Measurements from ENCODE around the gene HOXC5.
"Not testable (repeated sequence)": the region's sequence is repeated elsewhere in the genome, so short reads cannot be mapped to it uniquely, and the experiment has no call there.

The HOXC5 gene

GRCh38 chr12:54075409-54075808 lies 42.6 kb downstream of the HOXC5 start:
- no peak for DNase-seq

DNA sequence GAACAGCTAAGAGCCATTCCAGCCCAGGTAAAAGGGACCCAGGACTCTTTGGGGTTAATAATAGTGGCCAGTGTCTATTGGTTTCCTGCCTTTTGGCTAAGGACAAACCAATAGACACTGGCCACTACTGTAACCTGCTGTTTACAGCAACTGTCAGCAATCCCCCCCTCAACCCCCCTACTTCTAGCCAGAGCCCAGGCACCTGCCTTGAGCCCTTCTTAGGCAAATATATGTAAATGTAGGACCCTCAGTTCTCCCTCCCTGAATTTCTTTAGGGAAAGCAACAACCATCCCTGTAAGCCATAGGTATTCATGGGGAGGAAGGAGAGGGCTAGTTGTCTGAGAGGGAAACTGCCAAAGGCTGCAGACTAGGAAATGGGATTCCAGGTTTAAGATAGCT lies 43.1 kb downstream of the HOXC5 start:
- no peak for DNase-seq

DNA sequence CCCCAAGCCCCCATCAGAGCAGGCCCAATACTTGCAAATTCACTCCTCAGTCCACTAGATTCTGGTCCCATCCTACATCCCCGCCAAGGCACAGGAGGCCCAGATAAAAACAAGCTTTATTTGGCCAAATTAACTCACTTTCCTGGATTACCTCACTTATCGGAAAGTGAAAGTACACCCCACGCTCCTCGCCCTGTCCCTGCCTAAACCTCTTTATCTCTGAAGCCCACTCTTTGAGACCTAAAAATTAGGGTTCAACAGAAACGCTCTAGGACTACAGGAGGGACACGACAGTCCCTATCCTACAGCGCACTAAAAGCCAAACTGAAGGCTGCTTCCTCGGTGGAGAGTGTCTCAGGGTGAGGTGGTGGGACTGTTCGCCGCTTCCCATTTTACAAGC lies 45.0 kb downstream of the HOXC5 start:
- not testable (repeated sequence) for DNase-seq

DNA sequence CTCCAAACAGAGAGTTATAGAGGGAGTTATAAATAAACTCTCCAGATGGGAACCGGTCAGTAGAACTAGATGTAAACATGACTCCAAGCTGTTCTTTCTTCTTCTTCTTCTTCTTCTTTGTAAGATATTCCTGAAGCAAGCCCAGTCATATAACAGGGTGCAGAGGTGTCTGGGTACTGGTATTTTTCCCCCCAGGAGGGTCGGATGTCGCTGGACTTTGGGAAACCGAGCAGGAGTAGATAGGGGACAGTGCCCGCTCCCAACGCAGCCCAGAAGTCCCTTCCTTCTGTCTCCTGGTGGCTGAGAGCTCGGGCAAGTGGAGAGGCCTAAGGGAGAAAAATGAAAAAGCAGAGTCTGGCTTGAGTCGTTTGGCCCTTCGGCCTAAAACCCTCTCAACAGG lies 46.3 kb downstream of the HOXC5 start:
- not testable (repeated sequence) for DNase-seq

DNA sequence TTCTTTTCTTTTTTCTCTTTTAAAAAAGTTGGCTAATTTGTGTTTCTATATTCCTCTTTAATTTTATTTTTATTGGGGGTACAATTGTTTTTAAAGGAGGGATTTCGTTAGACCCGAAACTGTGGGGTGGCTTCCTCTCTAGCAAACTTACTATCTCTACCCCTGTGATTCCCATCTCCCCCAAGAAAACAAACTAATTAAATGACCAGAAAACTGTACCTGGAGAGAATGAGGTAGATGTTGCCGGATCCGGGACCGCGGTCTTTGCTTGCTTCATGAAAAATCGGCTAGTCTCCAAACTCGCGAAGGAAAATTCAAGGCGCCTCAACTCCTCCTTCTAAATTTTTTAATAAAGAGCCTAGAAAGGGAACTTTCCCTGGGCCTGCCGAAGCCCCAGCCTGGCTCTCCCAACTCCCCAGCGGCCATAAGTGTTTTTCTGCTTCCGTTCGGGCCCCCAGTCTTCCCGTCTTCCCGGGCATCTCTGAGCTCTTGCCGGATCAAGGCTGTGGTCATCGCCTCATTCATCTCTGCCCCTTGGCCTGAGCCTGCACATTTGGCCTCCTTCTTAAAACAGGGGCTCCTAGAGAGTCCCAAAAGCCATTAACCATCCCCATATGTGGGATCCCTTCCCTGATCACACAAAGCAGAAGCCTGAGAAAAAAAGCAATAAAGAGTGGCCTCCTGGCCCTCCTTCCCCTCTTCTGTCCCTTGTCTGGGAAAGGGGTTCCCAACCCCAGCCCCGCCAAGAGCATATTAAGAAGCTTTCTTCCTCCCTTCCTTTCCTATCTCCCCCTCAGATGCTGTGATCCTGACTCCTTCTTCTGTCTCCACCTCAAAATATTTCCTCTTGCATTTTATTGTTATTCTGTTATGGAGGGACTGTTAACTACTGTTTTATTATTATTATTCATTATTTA lies 47.4 kb downstream of the HOXC5 start:
- DNase-seq: not testable (repeated sequence)

DNA sequence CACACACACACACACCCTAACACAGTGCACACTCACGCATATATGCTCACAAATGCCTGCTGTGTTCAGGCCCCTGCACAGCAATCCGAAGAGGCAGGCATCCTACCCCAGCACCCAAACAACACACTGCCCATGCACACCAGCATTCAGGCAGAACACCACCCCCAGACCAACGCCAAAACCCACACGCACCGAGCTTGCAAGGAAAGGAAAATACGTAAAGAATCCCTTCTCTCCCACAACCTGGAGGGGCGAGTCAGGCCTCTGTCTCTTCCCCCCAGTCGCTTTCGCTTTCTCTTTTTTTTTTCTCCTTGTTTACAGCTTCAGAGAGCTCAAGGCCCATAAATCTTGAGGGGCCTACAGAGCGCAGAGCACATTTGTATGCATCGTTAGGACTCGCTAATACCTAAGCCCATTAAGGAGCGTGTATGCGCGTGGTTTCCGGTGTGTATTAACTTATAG lies 48.2 kb downstream of the HOXC5 start:
- not testable (repeated sequence) for DNase-seq

DNA sequence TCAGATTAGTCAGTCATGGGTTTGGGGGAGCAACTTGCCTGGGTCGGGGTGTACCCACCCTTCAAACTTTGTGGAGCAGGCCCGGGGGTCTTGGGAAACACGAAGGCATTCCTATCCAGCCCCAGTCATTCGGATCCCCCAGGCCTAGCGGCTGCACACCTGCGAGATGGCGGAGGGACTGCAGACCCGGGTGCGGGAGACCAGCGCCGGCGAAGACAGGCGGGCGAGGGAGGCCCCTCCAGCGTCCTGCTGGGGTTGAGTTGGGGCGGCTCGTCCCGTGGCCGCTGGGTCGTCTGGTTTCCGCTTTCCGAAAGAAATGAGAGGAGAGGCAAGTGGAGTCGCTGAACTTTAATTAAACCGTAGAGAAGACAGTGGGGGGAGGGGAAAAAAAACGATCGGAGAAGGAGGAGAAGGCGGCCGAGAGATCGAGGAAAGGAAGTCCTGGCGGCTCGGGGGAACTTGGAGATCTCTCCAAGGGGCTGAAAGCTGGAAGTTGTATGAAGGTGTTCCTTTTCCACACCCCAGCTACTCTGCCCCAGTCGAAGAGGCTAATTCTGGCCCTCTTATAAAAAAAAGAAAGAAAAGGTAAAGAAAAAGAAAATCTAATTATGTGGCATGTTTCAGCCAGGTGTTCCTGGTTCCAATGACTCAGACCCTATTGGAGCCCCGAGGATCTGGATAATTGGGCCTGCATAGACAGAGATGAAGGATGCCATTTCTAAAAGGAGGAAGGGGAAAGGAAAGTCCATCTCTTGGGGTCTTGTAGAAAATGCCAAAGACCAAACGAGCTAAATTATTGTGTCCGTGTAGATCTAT lies 48.9 kb downstream of the HOXC5 start:
- not testable (repeated sequence) for DNase-seq

GRCh38 chr12:54082397-54082892 lies 49.6 kb downstream of the HOXC5 start:
- DNase-seq: peak; percentile 69

Measured in NCI-H1092 treated with DMSO at 0.1 percent for 48 hours (cell line).